GM19193 (cell line): ENCODE results near the gene KRTAP5-1.

Experiments
- POLR2A ChIP-seq: IDR thresholded peaks from 4 replicates; pipeline ENCODE4 v1.6.1; 2011; ENCODE audit not compliant: insufficient read depth, insufficient read length; ENCODE audit errors: extremely low read depth

Gene KRTAP5-1

DNA sequence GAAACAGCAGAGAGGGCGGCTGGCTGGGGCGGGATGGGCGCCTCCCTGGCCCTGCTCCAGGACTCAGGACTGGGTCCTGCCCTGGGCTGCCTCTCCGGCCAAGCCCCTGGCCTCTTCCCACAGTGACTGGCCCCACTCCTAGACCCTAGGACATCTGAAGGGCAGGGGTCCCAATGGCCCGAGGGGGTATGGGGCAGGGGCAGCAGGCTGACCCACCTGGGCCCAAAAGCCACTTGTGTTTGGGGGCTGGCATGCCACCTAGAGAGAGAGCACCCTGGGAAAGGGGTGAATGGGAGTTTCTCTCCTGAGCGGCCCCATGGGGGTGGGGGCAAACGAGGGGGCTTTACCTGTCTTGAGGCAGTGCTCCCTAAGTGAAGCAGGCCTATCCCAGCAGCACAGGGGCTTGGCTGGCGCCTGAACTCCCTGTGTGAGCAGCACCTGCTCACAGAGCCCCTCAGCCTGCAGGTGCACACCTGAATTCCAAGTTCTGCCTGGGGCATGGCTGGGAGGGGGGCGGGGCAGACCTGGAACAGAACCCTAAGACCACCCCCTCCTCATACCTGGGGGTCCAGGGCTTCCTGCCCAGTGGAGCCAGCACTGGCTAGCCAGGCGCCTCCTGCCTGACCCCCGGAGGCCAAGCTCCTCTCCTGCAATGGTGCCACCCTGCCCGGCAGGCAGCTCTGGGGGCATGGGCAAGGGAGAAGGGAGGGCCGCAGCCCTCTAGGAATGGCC lies 29.9 kb downstream of the KRTAP5-1 start:
- TF ChIP-seq POLR2A: no peak

- no peak for TF ChIP-seq POLR2A
Observed at GRCh38 chr11:1553808-1554594, 31.1 kb downstream of the KRTAP5-1 start.

GRCh38 chr11:1549338-1550330 lies 35.4 kb downstream of the KRTAP5-1 start:
- TF ChIP-seq POLR2A: no peak

DNA sequence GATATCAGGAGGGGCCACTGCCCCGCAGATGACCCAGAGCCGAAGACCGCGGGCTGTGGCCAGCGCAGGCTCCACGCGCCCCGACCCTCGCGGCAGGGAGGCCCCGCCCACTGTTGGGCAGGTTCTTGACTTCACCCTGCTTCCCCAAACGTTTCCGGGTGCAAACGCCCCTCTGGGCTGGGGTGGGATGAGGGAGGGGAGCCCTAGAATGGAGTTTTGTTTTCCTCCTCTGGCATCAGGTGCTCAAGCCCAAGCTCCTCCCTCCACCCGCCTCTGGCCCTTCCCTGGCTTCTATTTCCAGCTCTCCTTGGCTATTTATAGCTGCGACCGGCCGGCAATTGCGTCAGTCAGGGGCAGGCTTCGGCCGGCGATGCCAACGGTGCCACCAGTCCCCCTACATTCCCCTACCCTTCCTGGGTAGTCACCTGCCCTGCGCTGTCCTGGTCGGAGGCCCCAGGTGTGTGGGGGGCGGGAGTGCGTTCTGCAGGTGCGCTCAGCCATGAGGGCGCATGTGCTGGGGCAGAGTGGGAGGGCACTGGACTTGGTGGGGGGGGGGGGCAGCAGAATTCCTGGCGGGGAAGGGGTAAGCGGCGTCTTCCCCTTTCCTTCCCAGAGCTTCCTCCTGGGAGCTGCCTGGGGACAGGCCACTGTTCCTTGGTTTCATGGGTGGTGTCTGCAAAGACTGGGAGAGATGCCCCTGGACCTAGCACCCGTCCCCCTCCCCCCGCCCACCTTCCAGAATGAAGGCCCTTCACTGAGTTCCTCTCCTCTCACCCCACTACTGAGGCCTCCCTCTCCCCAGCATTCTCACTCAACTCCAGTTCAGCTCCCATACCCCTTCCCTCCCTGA lies 36.6 kb downstream of the KRTAP5-1 start:
- TF ChIP-seq POLR2A: no peak

DNA sequence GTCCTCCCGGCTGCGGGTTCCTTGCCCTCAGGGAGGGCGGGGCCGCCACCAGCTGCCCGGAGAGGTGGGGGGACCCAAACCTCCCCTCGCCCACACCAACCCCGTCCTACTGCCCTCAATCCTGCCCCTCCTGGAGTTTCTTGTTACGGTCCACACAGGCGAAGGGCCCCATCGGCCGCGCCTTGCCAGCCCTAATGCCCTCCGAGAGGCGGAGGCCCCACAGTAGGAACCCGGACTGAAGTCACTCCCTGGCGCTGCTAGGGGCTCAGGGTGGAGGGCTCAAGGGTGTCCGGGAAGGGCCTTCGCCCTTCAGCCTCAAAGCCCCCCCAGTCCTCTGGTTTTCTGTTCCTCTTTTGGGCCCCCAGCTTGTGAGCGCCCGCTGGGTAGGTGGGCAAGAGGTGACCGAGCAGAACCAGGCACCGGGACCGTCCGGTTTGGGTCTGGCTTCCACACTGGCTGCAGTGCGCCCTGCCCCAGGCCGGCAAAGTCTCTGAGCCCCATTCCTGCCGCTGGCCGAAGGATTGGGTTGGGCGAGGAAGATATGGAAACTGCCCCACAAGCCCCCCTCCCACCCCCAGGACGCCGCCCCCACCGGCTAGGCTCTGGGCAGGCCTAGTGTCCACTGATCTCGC lies 37.5 kb downstream of the KRTAP5-1 start:
- TF ChIP-seq POLR2A: no peak

DNA sequence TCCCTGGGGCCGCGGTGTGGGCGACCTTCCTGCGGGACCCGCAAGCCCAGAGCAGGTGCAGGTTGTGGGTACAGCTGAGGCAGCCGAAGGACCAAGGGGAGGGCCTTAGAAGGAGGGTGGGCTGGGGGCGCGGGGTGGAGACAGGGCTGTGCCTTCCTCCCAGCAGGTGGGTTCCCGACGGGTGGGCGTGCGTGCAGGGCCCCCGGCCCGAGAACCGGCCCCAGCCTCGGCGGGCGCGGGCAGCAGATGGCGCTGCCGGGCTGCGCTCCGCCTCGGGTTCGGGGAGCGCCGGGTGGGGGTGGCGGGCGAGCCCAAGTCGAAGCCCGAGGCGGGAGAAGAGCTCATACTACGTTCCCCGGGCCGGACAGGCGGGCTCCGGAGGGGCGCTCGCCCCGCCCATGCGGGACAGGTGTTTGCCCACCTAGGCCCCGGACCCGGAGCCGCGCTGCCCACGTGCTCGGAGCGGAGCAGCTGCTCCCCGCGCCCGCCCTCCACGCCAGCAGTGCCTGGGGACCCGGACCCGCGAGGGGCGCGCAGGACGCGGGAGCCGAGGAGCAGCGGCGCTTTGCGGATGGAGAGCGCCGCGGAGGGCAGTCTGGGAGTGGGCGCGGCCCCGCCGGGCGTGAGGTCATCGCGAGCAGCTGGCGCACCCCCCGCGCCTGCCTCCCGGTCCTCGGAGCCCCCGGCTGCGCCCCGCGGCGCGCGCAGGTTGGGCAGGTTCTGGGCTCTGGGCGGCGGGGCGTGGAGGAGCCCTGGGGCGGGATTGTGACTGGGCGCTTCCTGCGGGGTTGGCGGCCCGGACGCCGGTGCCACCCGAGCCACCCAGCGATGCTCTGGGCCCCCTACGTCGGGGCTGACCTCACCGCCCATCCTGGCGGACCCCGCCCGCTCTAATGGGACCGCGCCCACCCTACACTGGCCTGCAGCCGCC lies 38.3 kb downstream of the KRTAP5-1 start:
- no peak for TF ChIP-seq POLR2A

GRCh38 chr11:1546077-1546535 lies 39.0 kb downstream of the KRTAP5-1 start:
- TF ChIP-seq POLR2A: no peak

DNA sequence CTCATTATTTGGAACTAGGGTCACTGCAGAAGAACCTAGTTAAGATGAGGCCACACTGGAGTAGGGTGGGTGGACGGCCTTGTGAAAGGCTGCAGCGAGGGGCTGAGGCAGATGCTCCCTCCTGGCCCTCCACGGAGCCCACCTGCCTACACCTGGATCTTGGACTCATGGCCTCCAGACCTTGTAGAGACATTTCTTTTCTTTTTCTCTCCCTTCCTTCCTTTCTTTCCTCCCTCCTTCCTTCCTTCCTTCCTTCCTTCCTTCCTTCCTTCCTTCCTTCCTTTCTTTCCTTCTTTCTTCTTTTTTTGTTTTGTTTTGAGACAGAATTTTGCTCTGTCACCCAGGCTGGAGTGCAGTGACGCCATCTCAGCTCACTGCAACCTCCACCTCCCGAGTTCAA lies 39.7 kb downstream of the KRTAP5-1 start:
- TF ChIP-seq POLR2A: no peak

- TF ChIP-seq POLR2A: no peak
Observed at GRCh38 chr11:1544536-1544935, 40.5 kb downstream of the KRTAP5-1 start.

GRCh38 chr11:1543606-1544263 lies 41.3 kb downstream of the KRTAP5-1 start:
- no peak for TF ChIP-seq POLR2A

DNA sequence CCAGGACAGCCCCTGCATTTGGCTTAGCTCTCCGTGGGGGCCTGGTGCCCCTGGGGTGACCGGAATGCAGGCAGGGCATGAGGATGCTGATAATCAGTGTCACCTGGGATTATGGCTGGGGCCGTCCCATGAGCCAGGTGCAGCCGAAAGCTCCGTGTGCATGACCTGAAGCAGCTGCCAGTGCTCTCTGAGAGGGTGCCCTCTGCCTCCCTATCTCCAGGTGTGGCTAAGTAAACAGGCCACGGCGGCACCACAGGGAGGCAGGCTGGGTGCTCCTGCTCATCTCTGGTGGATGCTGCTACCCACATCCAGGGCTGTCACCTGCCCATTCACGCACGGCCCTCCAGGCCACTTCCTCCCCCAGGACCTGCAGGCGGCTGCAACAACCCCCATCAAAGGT lies 42.8 kb downstream of the KRTAP5-1 start:
- no peak for TF ChIP-seq POLR2A
